ENCODE measurements around the gene DNAJB5. TPM values are rescaled to one million over a fixed set of nuclear protein-coding genes. Genes with fewer than 3 reads are reported as not detected.
A peak's percentile ranks its signal among the peaks of the same experiment; 100 is the strongest.

DNAJB5 gene
- total and polyA plus RNA-seq, 5 donors from 2014 or later, result 0.42 to 2.7 (median 2.1) TPM

- Histone ChIP-seq H3K4me3 (ENCODE audit: low read depth, low read length) (no peak overlapping the region), H3K36me3 (ENCODE audit: control insufficient read depth, insufficient read depth, low read length) (no peaks in the 10 kb centered on the region), H3K9me3 (ENCODE audit: control insufficient read depth in 2 of 2, low read length in 2 of 2) (no peaks in the 10 kb centered on the region), H3K27me3 (ENCODE audit: control insufficient read depth, insufficient read depth, low read length) (peaks cover 44% of the 10 kb centered on the region), H3K4me1 (ENCODE audit: control insufficient read depth, insufficient read depth, low read length, poor library complexity, severe bottlenecking) (peaks cover 9% of the 10 kb centered on the region), H3K27ac (ENCODE audit: insufficient read depth, low read length, poor library complexity, severe bottlenecking) (no peak overlapping the region)
- ATAC-seq (ENCODE audit: low read depth in 2 of 2) (no peak), DNase-seq (no peak)
- Mint-ChIP-seq H3K36me3 (no peaks in the 10 kb centered on the region), H3K4me3 (peak overlapping the region in 3 of 4 donors; percentile 44 to 64 (median 55)), H3K27ac (no peak overlapping the region), H3K27me3 (peaks cover 87% of the 10 kb centered on the region), H3K4me1 (peaks cover 0 to 3% (median 0%) of the 10 kb centered on the region in 4 donors), H3K9me3 (peaks cover 0 to 3% (median 0%) of the 10 kb centered on the region in 7 donors)
These were observed 31.0 kb upstream of the DNAJB5 start for GRCh38 chr9:34958411-34958982.

- H3K27me3 Mint-ChIP-seq, result peaks cover 90% of the 10 kb centered on the region
- no peaks in the 10 kb centered on the region for H3K36me3 Mint-ChIP-seq
- H3K9me3 ChIP-seq (ENCODE audit: control insufficient read depth in 2 of 2, low read length in 2 of 2), result no peaks in the 10 kb centered on the region
- DNase-seq (no peak), ATAC-seq (ENCODE audit: low read depth in 2 of 2) (no peak)
- H3K36me3 ChIP-seq (ENCODE audit: control insufficient read depth, insufficient read depth, low read length), result no peaks in the 10 kb centered on the region
- peak overlapping the region in 1 of 4 donors; percentile 26 for H3K4me3 Mint-ChIP-seq
- H3K4me1 ChIP-seq (ENCODE audit: control insufficient read depth, insufficient read depth, low read length, poor library complexity, severe bottlenecking), result peaks cover 9% of the 10 kb centered on the region
- no peak overlapping the region for H3K4me3 ChIP-seq (ENCODE audit: low read depth, low read length)
- peaks cover 0 to 3% (median 0%) of the 10 kb centered on the region in 4 donors for H3K4me1 Mint-ChIP-seq
- peaks cover 46% of the 10 kb centered on the region for H3K27me3 ChIP-seq (ENCODE audit: control insufficient read depth, insufficient read depth, low read length)
- H3K9me3 Mint-ChIP-seq, result peaks cover 0 to 3% (median 0%) of the 10 kb centered on the region in 7 donors
- H3K27ac Mint-ChIP-seq, result peak overlapping the region in 1 of 3 donors; percentile 40
- no peak overlapping the region for H3K27ac ChIP-seq (ENCODE audit: insufficient read depth, low read length, poor library complexity, severe bottlenecking)
These were observed 30.1 kb upstream of the DNAJB5 start for GRCh38 chr9:34959461-34959860.

GRCh38 chr9:34961574-34962490 lies 27.7 kb upstream of the DNAJB5 start:
- Histone ChIP-seq H3K36me3 (ENCODE audit: control insufficient read depth, insufficient read depth, low read length) (no peaks in the 10 kb centered on the region), H3K27ac (ENCODE audit: insufficient read depth, low read length, poor library complexity, severe bottlenecking) (no peak overlapping the region), H3K4me3 (ENCODE audit: low read depth, low read length) (no peak overlapping the region), H3K27me3 (ENCODE audit: control insufficient read depth, insufficient read depth, low read length) (peaks cover 54% of the 10 kb centered on the region), H3K9me3 (ENCODE audit: control insufficient read depth in 2 of 2, low read length in 2 of 2) (no peaks in the 10 kb centered on the region), H3K4me1 (ENCODE audit: control insufficient read depth, insufficient read depth, low read length, poor library complexity, severe bottlenecking) (peaks cover 9% of the 10 kb centered on the region)
- no peak for DNase-seq
- no peaks in the 10 kb centered on the region for H3K36me3 Mint-ChIP-seq
- peaks cover 85% of the 10 kb centered on the region for H3K27me3 Mint-ChIP-seq
- H3K9me3 Mint-ChIP-seq, result peaks cover 0 to 2% (median 0%) of the 10 kb centered on the region in 7 donors
- ATAC-seq (ENCODE audit: low read depth in 2 of 2), result no peak
- peaks cover 0 to 3% (median 0%) of the 10 kb centered on the region in 4 donors for H3K4me1 Mint-ChIP-seq
- no peak overlapping the region for H3K4me3 Mint-ChIP-seq
- H3K27ac Mint-ChIP-seq, result no peak overlapping the region

- no peak overlapping the region for H3K4me3 ChIP-seq (ENCODE audit: low read depth, low read length)
- H3K36me3 ChIP-seq (ENCODE audit: control insufficient read depth, insufficient read depth, low read length), result no peaks in the 10 kb centered on the region
- peaks cover 48% of the 10 kb centered on the region for H3K27me3 ChIP-seq (ENCODE audit: control insufficient read depth, insufficient read depth, low read length)
- Mint-ChIP-seq H3K36me3 (no peaks in the 10 kb centered on the region), H3K27me3 (peaks cover 85% of the 10 kb centered on the region), H3K9me3 (peaks cover 0 to 2% (median 0%) of the 10 kb centered on the region in 7 donors), H3K4me3 (no peak overlapping the region), H3K27ac (no peak overlapping the region), H3K4me1 (peaks cover 0 to 3% (median 0%) of the 10 kb centered on the region in 4 donors)
- ATAC-seq (ENCODE audit: low read depth in 2 of 2) (no peak), DNase-seq (no peak)
- H3K27ac ChIP-seq (ENCODE audit: insufficient read depth, low read length, poor library complexity, severe bottlenecking), result no peak overlapping the region
- peaks cover 8% of the 10 kb centered on the region for H3K4me1 ChIP-seq (ENCODE audit: control insufficient read depth, insufficient read depth, low read length, poor library complexity, severe bottlenecking)
- H3K9me3 ChIP-seq (ENCODE audit: control insufficient read depth in 2 of 2, low read length in 2 of 2), result no peaks in the 10 kb centered on the region
These were observed 27.0 kb upstream of the DNAJB5 start for GRCh38 chr9:34962546-34962945.

- H3K9me3 Mint-ChIP-seq, result peaks cover 0 to 2% (median 0%) of the 10 kb centered on the region in 7 donors
- H3K27ac Mint-ChIP-seq, result no peak overlapping the region
- no peak overlapping the region for H3K4me3 Mint-ChIP-seq
- Histone ChIP-seq H3K9me3 (ENCODE audit: control insufficient read depth in 2 of 2, low read length in 2 of 2) (no peaks in the 10 kb centered on the region), H3K4me1 (ENCODE audit: control insufficient read depth, insufficient read depth, low read length, poor library complexity, severe bottlenecking) (peaks cover 3% of the 10 kb centered on the region), H3K36me3 (ENCODE audit: control insufficient read depth, insufficient read depth, low read length) (no peaks in the 10 kb centered on the region), H3K4me3 (ENCODE audit: low read depth, low read length) (no peak overlapping the region), H3K27me3 (ENCODE audit: control insufficient read depth, insufficient read depth, low read length) (peaks cover 48% of the 10 kb centered on the region), H3K27ac (ENCODE audit: insufficient read depth, low read length, poor library complexity, severe bottlenecking) (no peak overlapping the region)
- H3K36me3 Mint-ChIP-seq, result no peaks in the 10 kb centered on the region
- ATAC-seq (ENCODE audit: low read depth in 2 of 2) (no peak), DNase-seq (no peak)
- H3K4me1 Mint-ChIP-seq, result peaks cover 0 to 3% (median 0%) of the 10 kb centered on the region in 4 donors
- peaks cover 90% of the 10 kb centered on the region for H3K27me3 Mint-ChIP-seq
These were observed 26.0 kb upstream of the DNAJB5 start for GRCh38 chr9:34963552-34963951.

- Mint-ChIP-seq H3K27me3 (peaks cover 81% of the 10 kb centered on the region), H3K9me3 (peaks cover 0 to 2% (median 0%) of the 10 kb centered on the region in 7 donors), H3K36me3 (no peaks in the 10 kb centered on the region), H3K27ac (no peak overlapping the region), H3K4me1 (no peaks in the 10 kb centered on the region), H3K4me3 (no peak overlapping the region)
- Histone ChIP-seq H3K9me3 (ENCODE audit: control insufficient read depth in 2 of 2, low read length in 2 of 2) (no peaks in the 10 kb centered on the region), H3K27ac (ENCODE audit: insufficient read depth, low read length, poor library complexity, severe bottlenecking) (no peak overlapping the region), H3K36me3 (ENCODE audit: control insufficient read depth, insufficient read depth, low read length) (no peaks in the 10 kb centered on the region), H3K4me1 (ENCODE audit: control insufficient read depth, insufficient read depth, low read length, poor library complexity, severe bottlenecking) (no peaks in the 10 kb centered on the region), H3K4me3 (ENCODE audit: low read depth, low read length) (no peak overlapping the region), H3K27me3 (ENCODE audit: control insufficient read depth, insufficient read depth, low read length) (peaks cover 41% of the 10 kb centered on the region)
- no peak for DNase-seq
- no peak for ATAC-seq (ENCODE audit: low read depth in 2 of 2)
These were observed 25.1 kb upstream of the DNAJB5 start for GRCh38 chr9:34964458-34964857.

- peaks cover 34% of the 10 kb centered on the region for H3K27me3 Mint-ChIP-seq
- Histone ChIP-seq H3K27me3 (ENCODE audit: control insufficient read depth, insufficient read depth, low read length) (no peaks in the 10 kb centered on the region), H3K27ac (ENCODE audit: insufficient read depth, low read length, poor library complexity, severe bottlenecking) (no peak overlapping the region), H3K4me1 (ENCODE audit: control insufficient read depth, insufficient read depth, low read length, poor library complexity, severe bottlenecking) (no peaks in the 10 kb centered on the region), H3K36me3 (ENCODE audit: control insufficient read depth, insufficient read depth, low read length) (no peaks in the 10 kb centered on the region), H3K4me3 (ENCODE audit: low read depth, low read length) (no peak overlapping the region), H3K9me3 (ENCODE audit: control insufficient read depth in 2 of 2, low read length in 2 of 2) (no peaks in the 10 kb centered on the region)
- ATAC-seq (ENCODE audit: low read depth in 2 of 2), result no peak
- no peak overlapping the region for H3K4me3 Mint-ChIP-seq
- H3K4me1 Mint-ChIP-seq, result no peaks in the 10 kb centered on the region
- H3K9me3 Mint-ChIP-seq, result peaks cover 0 to 1% (median 0%) of the 10 kb centered on the region in 7 donors
- no peaks in the 10 kb centered on the region for H3K36me3 Mint-ChIP-seq
- no peak overlapping the region for H3K27ac Mint-ChIP-seq
- DNase-seq, result no peak
These were observed 18.3 kb upstream of the DNAJB5 start for GRCh38 chr9:34971146-34971811.

Data from CD4-positive, CD25-positive, alpha-beta regulatory T cell (primary cell).